GM18909 (cell line): Measurements from ENCODE around the gene TDRD7.

Experiments used
- ATAC-seq: cut with Tn5 transposase; IDR thresholded peaks from one replicate; pipeline ENCODE4 v1.9.1; 2021; ENCODE audit warnings: mild to moderate bottlenecking; ENCODE audit not compliant: unreplicated experiment, poor library complexity

The TDRD7 gene

DNA sequence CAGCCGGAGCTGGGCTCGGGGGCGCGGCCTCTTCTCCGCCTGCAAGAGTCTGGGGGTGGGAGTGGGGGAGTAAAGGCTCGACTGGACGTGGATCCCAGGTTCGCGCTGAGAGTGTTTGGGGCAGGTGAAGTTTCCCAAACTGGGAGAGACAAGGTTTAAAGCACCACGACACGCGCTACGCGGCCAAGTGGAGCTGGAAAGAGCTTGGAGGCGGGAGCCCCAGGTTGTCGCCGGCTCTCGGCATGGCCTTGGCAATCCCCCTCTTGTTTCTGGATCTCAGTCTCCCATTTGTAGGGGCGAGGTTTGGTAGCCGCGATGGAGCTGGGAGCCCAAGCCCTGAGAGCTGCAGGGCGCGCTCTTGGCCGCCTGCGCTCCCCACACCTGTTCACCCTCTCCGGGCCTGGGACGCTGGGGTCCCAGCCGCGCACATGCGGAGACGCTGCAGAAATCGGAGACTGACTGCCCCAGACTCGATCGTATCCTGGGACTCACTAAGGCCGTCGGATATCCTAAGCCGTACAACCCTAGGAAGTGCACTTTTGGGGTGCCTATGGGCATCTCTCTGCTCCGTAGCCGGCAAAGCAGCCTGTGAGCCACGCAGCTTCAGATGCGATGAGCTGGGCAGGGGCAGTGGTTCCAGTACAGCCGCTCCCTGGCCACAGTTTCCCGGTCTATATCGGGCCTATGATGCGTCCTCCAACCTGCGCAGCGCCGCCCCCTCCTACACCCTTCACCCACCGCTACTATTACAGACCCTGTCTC lies 90.5 kb downstream of the TDRD7 start:
- ATAC-seq: no peak

DNA sequence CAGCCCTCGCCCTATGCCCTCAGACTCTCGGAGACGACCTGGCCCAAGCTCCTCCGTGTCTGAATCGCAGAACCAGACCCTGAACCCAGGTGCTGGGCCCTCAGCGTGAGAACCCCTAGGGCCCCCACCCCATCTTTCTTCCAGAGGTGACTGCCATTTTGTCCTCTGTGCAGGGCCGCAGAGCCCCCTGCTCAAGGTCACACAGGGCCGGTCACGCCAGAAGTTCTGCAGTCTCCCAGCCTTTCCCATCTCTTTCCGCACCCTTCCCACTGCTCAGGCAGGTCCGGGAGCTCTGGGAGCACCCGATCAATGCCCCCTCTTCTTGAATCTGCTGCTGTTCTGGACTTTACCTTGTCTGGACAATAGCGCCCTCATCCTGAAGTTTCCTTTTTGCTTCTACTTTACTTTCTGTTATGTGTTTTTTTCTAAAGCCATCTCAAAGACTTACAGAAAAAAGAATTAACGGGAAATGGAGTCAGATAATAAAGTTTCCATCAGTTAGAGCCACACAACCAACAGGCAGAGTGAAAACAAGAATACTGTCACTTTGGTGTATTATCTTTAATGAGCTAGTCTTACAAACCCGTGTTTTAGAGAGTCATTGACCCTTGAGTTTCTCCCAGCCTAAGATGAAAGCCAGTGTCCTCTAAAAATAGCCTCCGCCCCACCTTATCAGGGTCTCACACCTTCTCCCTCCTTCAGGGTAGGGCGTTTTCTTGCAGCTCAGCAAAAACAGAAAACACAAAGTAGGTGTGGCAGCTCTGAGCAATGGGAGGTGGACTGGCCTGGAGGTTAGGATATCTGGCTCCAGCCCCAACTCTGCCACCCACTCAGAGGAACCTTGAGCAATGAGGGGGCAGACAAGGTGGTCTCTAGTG lies 91.3 kb downstream of the TDRD7 start:
- ATAC-seq: no peak

DNA sequence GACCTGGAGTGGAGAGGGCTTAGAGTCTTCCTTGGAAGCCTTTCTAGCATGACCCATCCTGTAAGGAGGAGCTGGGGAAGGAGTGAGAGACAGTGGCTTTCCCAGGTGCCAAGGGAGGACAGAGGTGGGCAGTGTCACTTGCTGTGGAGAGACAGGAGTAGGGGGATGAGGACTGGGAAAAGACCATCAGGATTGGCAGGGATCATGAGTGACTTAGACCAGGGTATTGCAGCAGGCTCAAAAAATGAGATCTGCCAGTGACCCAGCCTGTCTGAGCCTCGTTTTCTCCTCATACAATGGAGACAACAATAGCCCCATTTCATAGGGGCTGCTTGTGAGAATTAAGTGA lies 91.9 kb downstream of the TDRD7 start:
- no peak for ATAC-seq

DNA sequence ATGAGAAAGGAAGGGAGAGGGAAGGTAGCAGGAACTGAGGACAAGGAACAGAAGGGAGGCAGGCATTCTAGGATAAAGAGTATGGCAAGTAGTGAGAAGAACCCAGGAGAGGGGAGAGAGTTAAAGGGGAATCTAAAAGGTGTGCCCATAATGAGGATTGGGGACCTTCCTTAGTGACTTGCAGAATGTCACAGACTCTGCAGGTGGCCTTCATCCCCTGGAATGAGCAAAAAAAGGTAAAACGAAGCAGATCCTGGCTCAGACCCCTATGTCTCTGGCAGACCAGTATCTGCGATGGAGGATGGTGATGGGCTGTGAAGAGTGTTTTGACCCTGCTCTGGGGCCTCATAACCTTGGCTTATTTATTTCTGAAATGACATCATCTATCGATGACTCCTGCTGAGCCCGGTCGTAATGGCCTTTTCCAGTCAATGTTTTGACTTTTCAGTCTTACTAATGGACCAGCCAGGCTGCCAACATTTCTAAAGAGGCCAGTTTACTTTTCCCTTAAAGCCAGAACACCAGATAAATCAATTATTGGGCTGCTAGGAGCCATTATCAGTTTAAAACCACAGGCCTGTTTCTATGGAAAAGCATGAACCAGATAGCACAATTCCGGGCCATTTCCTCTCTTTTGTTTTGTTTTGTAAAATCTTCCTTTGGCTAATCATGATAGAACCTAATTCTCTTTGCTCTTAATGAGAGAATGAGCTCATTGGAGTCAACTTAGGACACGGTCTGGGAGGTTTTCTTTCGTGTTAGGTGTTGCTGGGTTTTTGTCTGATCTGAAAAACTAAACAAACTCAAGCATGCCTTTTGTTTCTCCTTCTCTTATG lies 92.7 kb downstream of the TDRD7 start:
- no peak for ATAC-seq

DNA sequence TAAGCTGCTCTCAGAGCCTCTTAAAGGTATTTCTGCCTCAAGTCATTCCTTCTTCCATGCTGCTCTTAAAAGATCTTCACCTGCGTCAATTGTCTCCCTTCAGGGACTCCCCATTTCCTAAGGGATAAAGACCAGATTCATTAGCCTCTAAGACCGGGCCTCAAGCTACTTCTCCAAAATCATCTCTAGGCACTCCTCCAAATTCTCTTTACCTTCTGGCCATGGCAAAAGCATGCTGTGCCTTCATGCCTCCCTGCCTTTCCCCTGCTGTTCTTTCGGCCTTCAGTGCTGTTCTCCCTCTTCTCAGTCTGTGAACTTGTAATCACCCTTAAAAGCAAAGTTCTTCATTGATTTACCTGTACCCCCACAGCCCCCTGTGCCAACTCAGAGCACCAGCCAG lies 93.9 kb downstream of the TDRD7 start:
- ATAC-seq: no peak

DNA sequence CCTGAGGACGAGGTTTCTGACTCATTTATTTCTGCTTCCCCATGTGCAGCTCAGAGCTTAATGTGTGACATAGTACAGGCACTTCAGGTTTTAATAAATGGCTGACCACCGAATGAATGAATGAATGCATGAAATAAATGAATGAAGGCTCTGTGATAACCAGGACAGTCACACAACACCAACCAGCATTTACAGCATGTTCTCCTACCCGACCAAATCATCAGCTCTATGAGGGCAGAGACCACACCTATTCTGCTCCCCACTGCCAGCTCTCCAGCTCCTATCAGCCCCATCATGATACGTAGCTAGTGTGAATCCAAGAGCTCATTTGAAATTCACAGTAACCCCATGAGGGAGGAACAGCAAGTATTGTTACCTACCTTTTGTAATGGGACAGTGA lies 94.4 kb downstream of the TDRD7 start:
- no peak for ATAC-seq

DNA sequence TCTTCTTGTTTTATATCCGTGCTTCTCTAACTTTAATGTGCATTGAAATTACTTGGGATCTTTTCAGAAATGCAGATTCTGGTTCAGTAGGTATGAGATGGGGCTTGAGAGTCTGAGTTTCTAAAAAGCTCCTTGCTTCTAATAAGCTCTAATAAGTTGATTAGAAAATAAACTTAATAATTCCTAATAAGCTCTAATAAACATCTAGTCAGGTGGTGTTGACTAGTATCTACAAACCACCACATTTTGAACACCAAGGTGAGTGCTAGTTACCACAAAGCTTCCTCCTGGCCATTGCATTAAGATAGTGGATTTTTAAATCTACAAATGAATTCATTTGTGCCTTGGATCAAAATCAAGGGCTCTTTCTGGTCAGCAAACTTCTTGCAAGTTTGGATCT lies 94.9 kb downstream of the TDRD7 start:
- ATAC-seq: no peak

DNA sequence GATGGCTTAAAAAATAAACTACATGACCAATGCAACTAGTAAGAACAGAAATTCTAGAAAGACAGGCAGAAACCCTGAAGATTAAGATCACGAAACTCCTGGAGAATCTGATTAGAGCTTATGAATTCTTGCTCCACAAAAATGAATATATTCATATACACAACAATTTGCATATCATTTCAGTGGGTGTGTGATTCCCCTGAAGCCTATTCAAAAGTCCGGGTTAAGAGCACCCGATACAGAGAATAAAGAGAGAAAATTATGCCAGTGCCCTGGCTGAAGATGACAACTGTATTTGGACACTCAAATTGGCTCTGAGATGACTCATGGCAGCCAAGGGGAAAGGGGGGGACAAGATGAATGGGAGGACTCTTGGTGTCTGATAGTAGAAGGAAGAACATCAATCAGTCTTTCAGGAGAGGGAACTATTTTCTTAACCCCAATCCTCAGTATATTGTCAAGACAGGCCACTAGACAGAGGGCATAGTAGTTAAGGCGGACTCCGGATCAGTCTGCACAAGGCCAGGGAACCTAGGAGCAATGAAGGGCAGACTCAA lies 95.6 kb downstream of the TDRD7 start:
- no peak for ATAC-seq

DNA sequence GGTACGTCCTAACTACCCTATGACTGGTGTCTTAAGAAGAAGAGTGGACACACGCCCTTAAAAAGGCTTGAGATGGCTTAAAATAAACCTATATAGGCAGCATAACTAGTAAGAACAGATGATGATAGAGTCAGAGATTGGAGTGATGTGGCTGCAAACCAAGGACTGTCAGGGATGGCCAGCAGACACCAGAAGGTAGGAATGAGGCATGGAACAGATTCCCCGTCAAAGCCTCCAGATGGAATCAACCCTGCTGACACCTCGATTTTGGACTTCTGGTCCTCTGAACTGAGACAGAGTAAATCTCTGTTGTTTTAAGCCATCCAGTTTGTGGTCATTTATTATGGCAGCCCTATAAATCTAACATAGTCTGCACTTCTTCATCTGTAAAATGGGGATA lies 97.0 kb downstream of the TDRD7 start:
- ATAC-seq: no peak

DNA sequence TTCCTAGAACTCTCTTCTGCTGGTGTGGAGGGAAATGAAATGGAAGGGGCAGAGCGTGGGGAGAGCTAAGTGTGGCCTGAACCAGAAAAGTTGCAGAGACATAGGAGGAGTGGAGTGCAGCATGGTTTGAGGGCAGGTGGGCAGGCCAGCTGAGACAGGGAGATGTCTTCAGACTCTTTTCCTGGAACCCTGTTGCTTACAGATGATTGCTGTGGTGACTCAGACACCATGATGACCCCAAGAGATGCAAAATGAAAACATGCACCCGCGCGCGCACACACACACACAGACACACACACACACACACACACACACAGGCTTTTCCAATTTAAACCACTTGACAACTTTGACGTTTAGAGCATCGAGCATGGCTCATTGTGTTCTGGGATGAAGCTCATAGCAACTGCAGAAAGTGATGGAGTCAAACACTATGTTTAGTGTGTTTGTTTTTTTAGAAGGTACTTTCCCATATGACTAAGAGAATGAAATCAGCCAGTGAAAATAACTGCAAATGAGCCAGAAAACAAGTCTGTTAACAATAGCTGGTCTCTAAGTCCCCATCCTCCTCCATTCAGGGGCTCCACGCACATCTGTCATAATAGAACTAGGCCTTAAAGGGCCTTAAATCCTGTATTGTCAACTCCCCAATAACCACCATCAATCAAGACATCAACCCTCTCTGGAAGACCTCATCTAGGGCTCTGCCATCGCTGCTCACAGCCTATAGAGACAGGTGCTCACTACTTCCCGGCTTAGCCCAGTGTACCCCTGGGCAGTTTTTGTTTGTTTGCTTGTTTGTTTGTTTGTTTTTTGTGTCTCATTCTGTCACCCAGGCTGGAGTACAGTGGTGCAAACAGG lies 99.1 kb downstream of the TDRD7 start:
- ATAC-seq: peak; percentile 60

DNA sequence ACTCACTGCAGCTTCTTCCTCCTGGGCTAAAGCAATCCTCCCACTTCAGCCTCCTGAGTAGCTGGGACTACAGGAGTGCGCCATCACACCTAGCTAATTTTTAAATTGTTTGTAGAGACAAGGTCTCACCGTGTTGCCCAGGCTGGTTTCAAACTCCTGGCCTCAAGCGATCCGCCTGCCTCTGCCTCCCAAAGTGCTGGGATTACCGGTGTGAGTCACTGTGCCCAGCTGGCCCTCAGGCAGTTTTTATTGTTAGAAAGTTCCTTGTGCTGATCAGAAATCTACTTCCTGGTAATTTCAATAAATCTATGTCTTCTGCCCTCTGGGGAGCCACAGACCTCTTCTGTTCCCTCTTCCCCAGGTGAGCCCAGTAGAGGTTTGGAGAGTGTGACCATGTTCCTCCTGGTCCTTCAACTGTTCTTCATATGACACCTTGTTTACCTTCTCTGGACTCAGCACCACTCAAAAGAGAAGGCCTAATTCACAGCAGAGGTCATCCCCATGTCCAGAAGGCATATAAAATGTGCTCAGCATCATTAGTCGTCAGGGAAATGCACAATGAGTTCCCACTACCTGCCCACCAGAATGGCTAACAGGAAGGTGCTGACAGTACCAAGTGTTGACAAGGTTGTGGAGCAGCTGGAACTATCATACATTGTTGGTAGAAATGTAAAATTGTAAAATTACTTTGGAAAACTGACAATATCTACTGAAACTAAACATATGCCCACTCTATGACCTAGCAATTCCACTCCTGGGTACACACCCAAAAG lies 99.9 kb downstream of the TDRD7 start:
- ATAC-seq: peak; percentile 3

DNA sequence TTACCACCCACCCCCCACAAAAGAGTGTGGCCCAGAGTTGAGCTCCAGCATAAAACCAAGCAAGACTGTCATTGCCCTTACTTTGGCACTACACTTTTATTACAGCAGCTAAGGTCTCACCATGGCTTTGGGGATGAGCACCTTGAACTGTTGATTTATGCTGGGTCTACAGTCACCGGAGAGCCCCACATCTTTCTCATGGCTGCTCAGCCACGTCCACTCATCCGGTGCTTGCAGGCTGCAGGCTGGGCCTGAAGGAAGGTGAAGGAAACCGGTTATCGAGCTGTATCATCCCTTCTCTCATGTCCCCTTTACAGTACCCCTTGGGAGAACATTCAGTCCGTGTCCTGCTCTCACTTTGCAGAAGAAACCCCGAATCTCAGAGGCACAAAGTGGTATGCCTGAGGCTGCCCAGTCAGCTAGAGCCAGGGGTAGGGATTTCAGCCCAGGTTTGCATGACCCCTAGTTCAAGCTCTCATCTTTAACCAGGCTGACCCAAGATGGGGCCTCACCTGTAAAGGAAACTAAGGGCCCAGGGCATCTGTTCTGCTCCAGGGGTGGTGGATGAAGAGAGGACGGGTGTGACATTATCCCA lies 101.2 kb downstream of the TDRD7 start:
- no peak for ATAC-seq

DNA sequence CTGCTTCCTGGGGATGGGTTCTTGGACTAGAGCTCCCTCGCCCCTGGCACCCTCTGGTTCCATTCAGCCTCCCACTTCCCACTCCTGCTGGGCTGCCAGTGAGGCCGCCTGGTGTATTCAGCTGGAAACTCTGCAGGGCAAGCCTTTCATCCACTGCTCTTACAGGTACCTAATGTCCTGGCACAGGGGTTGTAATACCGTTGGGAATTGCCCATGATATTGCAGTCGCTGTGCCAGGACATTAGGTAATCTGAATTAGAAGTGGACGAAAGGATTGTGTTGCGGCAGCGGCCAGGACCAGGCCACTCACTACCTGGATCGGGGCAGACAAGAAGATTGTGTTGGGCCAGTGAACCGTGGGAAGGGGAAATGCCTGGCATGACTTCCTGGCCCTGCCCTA lies 102.6 kb downstream of the TDRD7 start:
- no peak for ATAC-seq

DNA sequence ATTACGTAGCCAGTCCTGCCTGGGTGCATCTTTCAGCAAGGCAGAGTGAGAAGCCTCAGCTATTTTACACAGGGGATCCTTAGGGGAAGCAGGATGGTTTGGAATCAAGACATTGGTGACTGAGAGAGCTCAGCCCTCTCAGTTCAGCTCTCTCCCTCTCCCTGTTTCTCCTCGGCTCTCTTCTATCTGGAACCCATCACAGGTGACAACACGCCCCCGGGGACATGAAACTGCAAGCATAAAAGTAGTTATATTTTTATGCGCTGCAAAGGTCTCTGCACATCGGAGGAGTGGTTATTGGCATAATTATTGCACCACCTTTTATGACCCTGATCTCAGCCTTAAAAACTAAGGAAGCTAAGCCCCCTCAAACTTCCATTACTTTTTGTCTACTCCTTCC lies 103.8 kb downstream of the TDRD7 start:
- ATAC-seq: no peak

DNA sequence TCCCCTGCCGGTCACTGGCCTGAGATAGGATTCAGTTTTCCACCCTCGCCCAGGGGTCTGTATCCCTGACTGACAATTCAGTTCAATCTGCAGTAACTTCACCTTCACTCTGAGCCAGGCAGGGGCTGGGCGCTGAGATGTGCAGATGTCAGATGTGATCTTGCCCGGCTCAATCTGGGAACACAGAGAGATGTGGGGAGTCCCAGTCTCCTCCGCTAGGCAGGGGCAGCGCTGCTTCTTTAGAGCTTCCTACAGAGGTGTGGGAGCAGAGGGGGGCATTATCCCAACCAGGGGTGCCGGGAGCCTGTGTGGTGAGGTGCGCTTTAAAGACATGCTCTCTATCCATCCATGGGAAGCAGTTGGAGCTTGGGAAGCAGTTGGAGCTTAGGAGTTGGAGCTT lies 104.2 kb downstream of the TDRD7 start:
- ATAC-seq: no peak

DNA sequence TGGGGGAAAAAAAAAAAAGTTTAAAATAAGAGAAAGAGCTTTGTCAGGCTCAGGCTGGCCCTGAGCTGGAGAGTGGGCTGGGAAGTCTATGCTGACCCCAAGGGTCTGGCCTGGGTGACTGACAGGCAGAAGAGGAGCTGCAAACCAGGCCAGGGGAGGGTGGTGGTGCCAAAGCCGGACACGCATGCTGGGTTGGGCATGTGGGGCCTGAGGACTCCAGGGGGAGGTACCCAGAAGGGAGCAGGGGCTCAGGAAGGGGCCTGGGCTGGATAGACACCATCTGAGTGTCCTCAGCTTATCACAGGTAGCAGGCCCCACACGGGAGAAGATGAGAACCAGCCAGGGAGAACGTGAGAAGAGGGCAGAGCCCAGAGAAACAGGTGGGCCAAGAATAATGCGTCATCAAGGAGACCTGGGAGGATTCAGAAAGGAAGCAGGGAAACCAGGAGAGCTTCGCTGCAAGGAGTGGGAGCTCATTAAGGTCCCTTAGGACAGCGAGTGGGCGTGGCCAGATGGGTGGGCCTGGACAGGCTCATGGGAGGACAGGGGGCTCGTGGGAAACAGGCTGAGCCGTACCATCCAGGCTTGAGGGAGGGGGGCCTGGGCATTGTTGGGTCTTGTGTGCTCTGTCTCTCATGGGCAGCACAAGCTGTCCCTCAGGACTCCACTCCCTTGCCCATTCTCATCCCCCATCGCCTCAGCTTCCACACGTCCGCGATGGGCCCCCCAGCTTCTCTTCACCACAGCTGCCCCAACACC lies 105.6 kb downstream of the TDRD7 start:
- ATAC-seq: no peak

DNA sequence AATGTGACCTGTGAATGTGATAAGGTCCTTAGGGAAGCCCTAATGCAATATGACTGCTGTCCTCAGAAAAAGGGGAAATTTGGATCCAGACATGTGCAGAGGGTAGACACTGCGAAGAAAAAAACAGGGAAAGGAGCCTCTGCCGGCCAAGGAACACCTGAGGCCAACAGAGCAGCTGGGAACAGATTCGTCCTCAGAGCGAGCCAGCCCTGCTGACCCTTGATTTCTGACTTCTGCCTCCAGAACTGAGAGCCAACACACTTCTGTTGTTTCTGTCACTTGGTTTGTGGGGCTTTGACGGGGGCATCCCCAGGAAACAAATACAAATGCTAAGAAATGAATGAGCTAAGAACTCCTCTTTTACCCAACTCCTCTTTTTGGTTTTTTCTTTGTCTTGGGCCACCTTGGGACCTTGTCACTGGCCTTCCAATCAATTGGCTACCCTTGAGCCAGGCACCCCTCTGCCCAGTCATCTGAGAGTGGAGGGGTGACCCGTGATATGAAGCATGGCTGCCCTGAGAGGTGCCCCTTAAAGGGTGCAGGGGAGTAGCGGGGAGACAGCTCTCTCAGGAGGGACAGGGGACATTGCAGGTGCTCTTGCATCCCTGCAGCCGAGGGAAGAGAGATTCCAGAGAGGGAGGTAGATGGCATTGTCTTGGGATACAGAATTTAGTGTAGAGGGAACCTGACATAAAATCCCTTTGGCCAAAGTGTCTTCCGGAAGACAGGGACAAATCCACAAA lies 106.4 kb downstream of the TDRD7 start:
- ATAC-seq: no peak
